ENCODE data around the gene NEDD8. TPM values are rescaled to one million over a fixed set of nuclear protein-coding genes. Genes with fewer than 3 reads are reported as not detected.
"Not testable (repeated sequence)": the region's sequence is repeated elsewhere in the genome, so short reads cannot be mapped to it uniquely, and the experiment has no call there.

NEDD8 gene
- total RNA-seq, 2 experiments from 2014 or later = 190 to 197 TPM

DNA sequence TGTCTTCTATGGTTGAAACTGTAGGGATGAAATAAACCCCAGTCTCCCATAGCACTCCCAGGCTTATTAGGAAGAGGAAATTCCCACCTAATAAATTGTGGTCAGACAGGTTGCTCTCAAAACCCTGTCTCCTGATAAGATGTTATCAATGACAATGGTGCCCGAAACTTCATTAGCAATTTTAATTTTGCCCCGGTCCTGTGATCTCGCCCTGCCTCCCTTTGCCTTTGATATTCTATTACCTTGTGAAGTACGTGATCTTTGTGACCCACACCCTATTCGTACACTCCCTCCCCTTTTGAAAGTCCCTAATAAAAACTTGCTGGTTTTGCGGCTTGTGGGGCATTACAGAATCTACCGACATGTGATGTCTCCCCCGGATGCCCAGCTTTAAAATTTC, 29.6 kb downstream of the NEDD8 start:
- not testable (repeated sequence) for H3K4me3 Mint-ChIP-seq, H3K27me3 Mint-ChIP-seq, DNase-seq, H3K27ac Mint-ChIP-seq
- ChIA-PET POLR2A (interaction anchor here (1.4 to 2.8 kb wide), 3 partner anchors 11 to 41 kb away, joined by 3 to 9 read pairs (median 7); partner anchors contain the start of genes CHMP4A, IRF9 and TINF2), CTCF (interaction anchor here (0.8 kb wide), 1 partner anchor 11 kb away, joined by 4 read pairs; the partner anchor contains the start of gene CHMP4A)
- H3K4me1 Mint-ChIP-seq = peaks cover 22% of the 10 kb centered on the region
- peaks cover 87% of the 10 kb centered on the region for H3K36me3 Mint-ChIP-seq (ENCODE audit: low read depth)
- peaks cover 20% of the 10 kb centered on the region for H3K9me3 Mint-ChIP-seq

DNA sequence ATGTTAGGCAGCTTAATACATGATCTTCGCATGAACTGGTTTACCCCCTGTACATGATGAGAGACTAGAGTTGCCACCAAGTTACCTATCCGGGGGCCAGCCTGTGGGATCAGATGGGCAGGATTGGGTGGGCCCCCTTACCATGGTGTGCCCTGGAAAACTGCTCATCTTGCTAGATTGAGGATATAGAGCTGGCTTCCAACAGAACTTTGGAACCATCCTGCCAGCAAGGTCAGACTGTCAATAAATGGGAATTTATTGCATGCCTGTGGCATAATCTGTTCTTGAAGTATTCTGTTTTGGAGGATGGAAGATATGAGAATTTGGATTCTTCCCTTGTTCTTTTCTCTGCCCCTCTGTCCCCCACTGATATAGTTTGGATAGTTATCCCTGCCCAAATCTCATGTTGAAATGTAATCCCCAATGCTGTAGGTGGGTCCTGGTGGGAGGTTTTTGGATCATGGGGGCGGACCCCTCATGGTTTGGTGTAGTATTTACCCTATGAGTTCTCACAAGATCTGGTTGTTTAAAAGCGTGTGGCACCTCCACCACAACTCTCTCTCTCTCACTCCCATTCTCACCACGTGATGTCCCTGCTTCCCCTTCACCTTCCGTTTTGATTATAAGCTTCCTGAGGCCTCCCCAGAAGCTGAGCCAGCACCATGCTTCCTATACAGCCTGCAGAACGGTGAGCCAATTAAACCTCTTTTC, 33.2 kb downstream of the NEDD8 start:
- Mint-ChIP-seq H3K4me3 (no peak overlapping the region), H3K36me3 (ENCODE audit: low read depth) (peaks cover 70% of the 10 kb centered on the region), H3K27ac (peak overlapping the region; percentile 32), H3K9me3 (peaks cover 20% of the 10 kb centered on the region), H3K4me1 (peaks cover 41% of the 10 kb centered on the region), H3K27me3 (no peaks in the 10 kb centered on the region)
- ChIA-PET CTCF (interaction anchor here (0.6 to 1.0 kb wide), 2 partner anchors 14 to 32 kb away, joined by 3 to 6 read pairs; partner anchors contain the start of gene CHMP4A), POLR2A (interaction anchor here (0.6 to 2.2 kb wide), 5 partner anchors 10 to 428 kb away, joined by 3 to 7 read pairs (median 5); partner anchors contain the start of genes CHMP4A and MDP1)
- DNase-seq = no peak

DNA sequence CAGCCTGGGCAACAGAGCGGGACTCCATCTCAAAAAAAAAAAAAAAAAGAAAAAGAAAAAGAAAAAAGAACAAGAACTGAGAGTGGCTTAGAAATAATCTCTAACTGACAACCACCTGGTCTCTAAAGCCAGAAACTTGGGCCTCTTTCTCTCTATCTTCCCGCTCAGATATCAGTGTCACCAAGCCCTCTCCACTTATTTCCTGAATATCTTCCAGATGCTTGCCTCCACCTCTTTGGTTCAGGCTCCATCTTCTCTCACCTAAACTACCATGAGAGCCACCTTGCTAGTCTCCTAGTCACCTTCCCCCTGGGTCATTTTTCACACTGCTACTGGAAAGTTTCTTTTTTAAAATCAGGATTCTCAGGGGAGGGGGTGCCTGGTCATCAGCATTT, 35.1 kb downstream of the NEDD8 start:
- H3K36me3 Mint-ChIP-seq (ENCODE audit: low read depth) = peaks cover 64% of the 10 kb centered on the region
- peaks cover 12% of the 10 kb centered on the region for H3K9me3 Mint-ChIP-seq
- no peaks in the 10 kb centered on the region for H3K27me3 Mint-ChIP-seq
- ChIA-PET CTCF (interaction anchor here (1.3 to 2.5 kb wide), 3 partner anchors 10 to 36 kb away, joined by 5 to 14 read pairs (median 11); partner anchors contain the start of genes CHMP4A and IRF9), POLR2A (interaction anchor here (2.2 to 4.4 kb wide), 8 partner anchors 13 to 233 kb away, joined by 21 to 186 read pairs (median 28); partner anchors contain the start of genes CBLN3, CHMP4A, DCAF11 and IRF9)
- peak overlapping the region; percentile 96 for H3K4me3 Mint-ChIP-seq
- peak overlapping the region; percentile 66 for H3K27ac Mint-ChIP-seq
- no peak for DNase-seq
- peaks cover 54% of the 10 kb centered on the region for H3K4me1 Mint-ChIP-seq

DNA sequence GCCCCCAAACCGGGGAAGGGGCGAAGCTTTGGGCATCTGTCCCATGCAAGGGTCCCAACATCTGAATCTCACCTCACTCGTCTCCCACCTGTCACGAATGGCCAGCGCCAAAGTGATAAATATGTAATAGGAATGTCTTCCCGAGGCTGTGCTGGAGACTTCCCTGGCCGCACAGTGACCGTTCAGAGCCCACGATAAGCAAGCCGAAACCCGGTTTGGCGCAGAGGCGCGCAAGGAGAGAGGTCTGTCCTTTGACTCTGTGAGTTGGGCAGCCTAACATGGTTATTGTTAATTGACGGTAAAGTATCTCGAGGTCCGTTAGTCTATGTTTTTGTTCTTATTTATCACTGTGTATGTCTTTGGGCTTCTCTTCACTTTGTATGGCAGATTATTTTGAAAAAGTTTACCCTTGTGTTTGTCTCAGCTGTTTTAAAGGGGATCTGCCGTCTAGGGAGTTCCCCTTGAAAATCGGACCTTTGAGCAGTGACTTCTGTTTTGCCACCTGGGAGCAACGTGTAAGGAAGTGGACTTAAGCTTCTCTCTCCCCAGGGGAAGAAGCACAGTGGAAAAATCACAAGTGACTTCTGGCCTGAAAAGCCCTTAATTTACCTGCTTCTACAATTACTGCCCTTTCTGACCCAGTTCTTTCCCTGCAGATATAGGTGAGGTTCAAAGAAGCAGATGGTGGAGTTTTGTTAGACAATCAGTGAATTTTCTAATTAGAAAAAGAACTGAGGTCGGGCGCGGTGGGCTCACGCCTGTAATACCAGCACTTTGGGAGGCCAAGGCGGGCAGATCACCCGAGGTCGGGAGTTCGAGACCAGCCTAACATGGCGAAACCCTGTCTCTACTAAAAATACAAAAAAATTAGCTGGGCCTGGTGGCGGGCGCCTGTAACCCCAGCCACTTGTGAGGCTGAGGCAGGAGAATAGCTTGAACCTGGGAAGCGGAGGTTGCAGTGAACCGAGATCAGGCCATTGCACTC, 35.8 kb downstream of the NEDD8 start:
- CTCF ChIA-PET = interaction anchor here (0.8 to 3.2 kb wide), 12 partner anchors 11 to 240 kb away, joined by 3 to 14 read pairs (median 5); partner anchors contain the start of genes CHMP4A, IRF9, MDP1 and PSME2
- POLR2A ChIA-PET = interaction anchor here (0.5 to 4.4 kb wide), 34 partner anchors 10 to 234 kb away, joined by 3 to 186 read pairs (median 8); partner anchors contain the start of genes CBLN3, CHMP4A, DCAF11 and EMC9
- Mint-ChIP-seq H3K36me3 (ENCODE audit: low read depth) (peaks cover 64% of the 10 kb centered on the region), H3K9me3 (peaks cover 8% of the 10 kb centered on the region), H3K27ac (peak overlapping the region; percentile 95), H3K4me1 (peaks cover 61% of the 10 kb centered on the region), H3K4me3 (peak overlapping the region; percentile 96), H3K27me3 (no peaks in the 10 kb centered on the region)
- no peak for DNase-seq

DNA sequence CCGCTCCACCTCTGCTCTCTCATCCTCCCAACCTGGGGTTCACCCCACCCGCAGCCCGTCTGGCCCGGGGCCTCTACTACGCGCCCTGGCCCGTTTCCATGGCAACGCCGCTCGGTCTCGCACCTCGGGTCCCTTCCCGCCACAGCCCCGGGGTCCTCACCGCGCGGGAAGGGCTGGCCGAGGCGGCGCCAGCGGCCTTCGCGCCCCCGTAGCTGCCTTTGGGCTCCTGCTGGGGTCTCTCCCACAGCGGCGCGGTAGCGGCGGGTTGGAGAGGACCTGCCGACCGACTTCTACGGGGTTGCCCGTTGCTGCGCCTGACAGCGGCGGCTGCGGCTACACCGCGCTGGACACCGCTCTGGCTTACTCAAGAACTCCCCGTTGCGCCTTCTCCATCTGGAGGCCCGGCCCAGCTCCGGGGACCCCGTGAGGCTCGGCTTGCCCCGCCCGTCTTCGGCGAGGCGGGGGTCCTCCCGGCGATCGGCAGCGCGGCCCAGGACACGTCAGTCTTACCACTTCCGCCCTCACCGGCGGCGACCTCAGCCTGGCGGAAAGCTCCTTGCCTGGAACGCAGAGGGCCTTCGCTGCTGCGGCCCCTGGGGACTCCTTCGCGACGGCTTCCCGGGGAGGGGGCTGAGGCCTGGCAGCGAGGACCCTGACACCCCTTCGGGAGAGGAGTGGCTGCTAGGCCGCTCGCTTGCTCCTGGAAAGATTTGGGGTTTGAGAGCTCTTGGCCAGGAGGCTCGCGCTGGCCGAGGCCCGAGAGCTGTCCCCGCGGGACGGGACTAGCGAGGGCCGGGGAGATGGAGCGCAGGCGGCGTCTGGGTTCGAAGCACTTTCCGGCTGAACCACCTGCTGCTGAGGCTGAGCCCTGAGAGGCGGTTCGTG, 36.7 kb downstream of the NEDD8 start, which contains the start of gene TM9SF1:
TSS of gene TM9SF1 (minus strand) at position 256 of the 885 bp plus-strand sequence. CDS start 422 bp downstream, outside the sequence.
- ChIA-PET CTCF (interaction anchor here (0.8 to 3.2 kb wide), 15 partner anchors 12 to 241 kb away, joined by 3 to 14 read pairs (median 5); partner anchors contain the start of genes CHMP4A, IRF9, MDP1 and PSME2), POLR2A (interaction anchor here (0.5 to 4.4 kb wide), 40 partner anchors 9 to 247 kb away, joined by 3 to 186 read pairs (median 6); partner anchors contain the start of genes CBLN3, CHMP4A, DCAF11 and EMC9)
- Mint-ChIP-seq H3K4me3 (peak within 1 kb of the TSS; percentile 96), H3K27me3 (no peaks in the 10 kb centered on the region), H3K4me1 (peaks cover 64% of the 10 kb centered on the region), H3K9me3 (peaks cover 7% of the 10 kb centered on the region), H3K36me3 (ENCODE audit: low read depth) (peaks cover 60% of the 10 kb centered on the region), H3K27ac (peak within 1 kb of the TSS; percentile 95)
- DNase-seq = peak; percentile 90

DNA sequence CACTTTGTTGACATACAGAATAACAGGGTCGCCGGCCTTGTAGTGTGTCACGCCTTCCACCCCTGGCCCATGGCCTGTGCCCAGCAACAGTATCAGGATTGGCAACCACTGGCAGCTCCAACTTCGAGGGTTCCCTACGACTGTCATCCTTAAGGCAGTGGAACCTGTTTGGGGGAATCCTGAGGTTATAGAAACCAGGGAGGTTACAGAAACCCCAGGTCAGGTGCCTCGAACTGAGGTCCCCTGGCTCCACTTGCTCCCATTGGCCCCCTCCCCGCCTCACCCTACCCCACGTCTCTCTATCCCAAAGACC, 37.3 kb downstream of the NEDD8 start:
- Mint-ChIP-seq H3K36me3 (ENCODE audit: low read depth) (peaks cover 61% of the 10 kb centered on the region), H3K27ac (peak overlapping the region; percentile 95), H3K4me1 (peaks cover 69% of the 10 kb centered on the region), H3K27me3 (no peaks in the 10 kb centered on the region), H3K9me3 (peaks cover 7% of the 10 kb centered on the region), H3K4me3 (peak overlapping the region; percentile 96)
- ChIA-PET CTCF (interaction anchor here (0.9 to 3.2 kb wide), 11 partner anchors 14 to 242 kb away, joined by 3 to 14 read pairs (median 5); partner anchors contain the start of genes CHMP4A, IRF9, LTB4R2 and MDP1), POLR2A (interaction anchor here (0.7 to 4.4 kb wide), 25 partner anchors 8 to 247 kb away, joined by 3 to 186 read pairs (median 9); partner anchors contain the start of genes CBLN3, CHMP4A, DCAF11 and EMC9)
- DNase-seq = no peak

DNA sequence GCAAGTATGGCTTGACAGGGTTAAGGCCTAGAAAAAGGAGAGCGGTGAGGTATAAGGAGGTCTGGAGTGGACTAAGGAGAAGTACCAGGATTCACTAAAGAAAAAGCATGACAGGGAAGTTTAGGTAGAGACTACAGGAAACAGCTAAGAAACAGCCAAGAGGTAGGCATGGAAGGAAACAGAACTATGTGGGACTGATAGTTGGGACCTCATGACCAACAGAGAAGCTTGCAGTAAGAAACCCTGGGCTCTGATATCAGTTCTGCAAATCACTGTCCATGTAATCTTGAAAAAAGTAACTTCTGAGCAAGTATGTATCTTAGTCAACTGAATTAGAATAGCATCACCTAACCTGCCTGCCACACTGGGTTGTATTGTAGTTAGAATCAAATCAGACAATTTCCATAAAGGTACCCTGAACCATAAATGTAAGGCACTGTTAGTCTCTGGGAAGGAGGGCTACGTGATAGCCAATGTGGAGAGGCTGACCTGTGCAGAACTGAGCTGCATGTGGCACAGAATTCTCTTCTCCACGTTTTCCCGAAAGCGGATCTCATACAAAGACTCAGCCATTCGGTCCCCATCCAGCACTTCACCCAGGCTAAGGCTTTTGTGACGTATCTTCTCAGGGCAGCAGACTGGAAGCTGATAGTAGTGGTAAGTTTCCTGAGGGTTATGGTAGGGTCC, 37.8 kb downstream of the NEDD8 start:
- Mint-ChIP-seq H3K9me3 (peaks cover 7% of the 10 kb centered on the region), H3K4me3 (peak overlapping the region; percentile 96), H3K27me3 (no peaks in the 10 kb centered on the region), H3K36me3 (ENCODE audit: low read depth) (peaks cover 59% of the 10 kb centered on the region), H3K27ac (peak overlapping the region; percentile 95), H3K4me1 (peaks cover 68% of the 10 kb centered on the region)
- ChIA-PET CTCF (interaction anchor here (1.1 to 3.2 kb wide), 8 partner anchors 14 to 139 kb away, joined by 3 to 12 read pairs (median 8); partner anchors contain the start of genes CHMP4A, LTB4R2, MDP1 and TINF2), POLR2A (interaction anchor here (0.9 to 4.4 kb wide), 17 partner anchors 8 to 248 kb away, joined by 3 to 186 read pairs (median 11); partner anchors contain the start of genes CBLN3, CHMP4A, DCAF11 and EMC9)
- no peak for DNase-seq

DNA sequence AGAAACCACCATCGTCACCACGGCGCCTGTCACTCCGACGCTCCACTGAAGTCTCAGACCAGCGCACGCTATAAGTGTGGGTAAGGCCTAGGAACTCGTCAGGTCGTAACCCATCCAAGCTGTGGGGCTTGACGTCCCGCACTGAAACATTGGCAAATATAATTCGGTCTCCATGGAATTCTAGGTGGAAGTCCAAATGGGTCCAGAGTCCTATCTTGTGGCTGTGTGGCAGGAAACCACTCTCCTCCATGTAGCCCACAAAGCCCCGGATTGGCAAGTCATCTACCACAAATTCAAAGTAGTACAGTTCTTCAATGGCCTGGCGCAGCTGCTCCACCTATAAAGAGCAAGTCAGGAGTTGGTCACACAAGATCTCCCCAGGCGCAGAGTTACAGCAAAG, 39.2 kb downstream of the NEDD8 start:
- DNase-seq = no peak
- peaks cover 71% of the 10 kb centered on the region for H3K4me1 Mint-ChIP-seq
- ChIA-PET POLR2A (interaction anchor here (1.3 to 4.4 kb wide), 4 partner anchors 17 to 79 kb away, joined by 3 to 186 read pairs (median 14); partner anchors contain the start of genes CHMP4A, DCAF11, MDP1 and NRL), CTCF (no interaction called here)
- H3K9me3 Mint-ChIP-seq = no peaks in the 10 kb centered on the region
- H3K36me3 Mint-ChIP-seq (ENCODE audit: low read depth) = peaks cover 55% of the 10 kb centered on the region
- no peaks in the 10 kb centered on the region for H3K27me3 Mint-ChIP-seq
- no peak overlapping the region for H3K4me3 Mint-ChIP-seq
- H3K27ac Mint-ChIP-seq = peak overlapping the region; percentile 18

DNA sequence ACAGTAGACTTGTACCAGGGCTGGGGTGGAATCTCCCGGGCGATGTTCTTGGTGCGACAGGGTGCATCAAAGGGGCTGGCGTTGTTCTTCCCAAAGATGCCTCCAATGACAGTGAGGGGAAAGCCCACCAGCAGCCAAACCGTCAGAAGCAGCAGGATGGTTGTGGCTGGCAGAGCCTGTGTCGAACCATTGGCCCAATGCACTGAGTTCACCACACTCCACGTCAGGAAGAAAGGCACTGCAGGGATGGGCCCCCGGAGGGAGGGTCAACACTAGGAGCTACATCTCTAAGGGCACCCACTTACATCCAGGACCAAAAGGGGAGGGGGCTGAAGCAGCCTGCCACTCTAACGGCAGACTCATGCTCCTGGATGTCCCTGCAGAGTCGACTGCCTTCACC, 41.8 kb downstream of the NEDD8 start:
- DNase-seq = no peak
- ChIA-PET POLR2A (interaction anchor here (0.6 to 21.9 kb wide), 2 partner anchors 24 to 77 kb away, joined by 3 to 456 read pairs; partner anchors contain the start of genes IRF9 and REC8), CTCF (no interaction called here)
- H3K4me1 Mint-ChIP-seq = peaks cover 73% of the 10 kb centered on the region
- no peak overlapping the region for H3K4me3 Mint-ChIP-seq
- no peaks in the 10 kb centered on the region for H3K27me3 Mint-ChIP-seq
- peak overlapping the region; percentile 34 for H3K27ac Mint-ChIP-seq
- peaks cover 51% of the 10 kb centered on the region for H3K36me3 Mint-ChIP-seq (ENCODE audit: low read depth)
- H3K9me3 Mint-ChIP-seq = no peaks in the 10 kb centered on the region

DNA sequence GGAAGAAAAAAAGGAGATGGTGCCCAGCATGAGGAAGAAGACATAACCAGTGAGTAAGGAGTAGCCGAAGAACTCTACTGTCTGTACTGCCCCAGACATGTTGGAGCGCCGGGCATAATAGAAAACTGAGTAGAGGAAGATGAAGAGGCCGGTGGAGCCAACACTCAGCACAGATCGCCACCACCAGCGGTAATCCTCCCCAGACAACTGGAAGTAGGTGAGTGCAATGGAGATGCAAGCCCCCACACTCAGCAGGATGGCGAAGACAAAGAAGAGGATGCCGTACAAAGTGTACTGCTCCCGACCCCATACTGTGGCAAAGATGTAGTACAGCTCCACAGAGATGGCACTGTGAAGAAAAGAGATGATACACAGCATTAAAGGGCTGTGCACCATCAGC, 42.7 kb downstream of the NEDD8 start:
- Mint-ChIP-seq H3K36me3 (ENCODE audit: low read depth) (peaks cover 56% of the 10 kb centered on the region), H3K9me3 (no peaks in the 10 kb centered on the region), H3K4me1 (peaks cover 66% of the 10 kb centered on the region), H3K27me3 (no peaks in the 10 kb centered on the region), H3K4me3 (no peak overlapping the region), H3K27ac (no peak overlapping the region)
- DNase-seq = no peak
- ChIA-PET CTCF (interaction anchor here (0.7 to 2.2 kb wide), 5 partner anchors 25 to 118 kb away, joined by 3 to 11 read pairs (median 7); partner anchors contain the start of genes CHMP4A, CIDEB, IRF9 and MDP1), POLR2A (interaction anchor here (1.0 to 21.9 kb wide), 23 partner anchors 9 to 131 kb away, joined by 3 to 456 read pairs (median 6); partner anchors contain the start of genes CHMP4A, CIDEB, DCAF11 and DHRS1)

Measured in activated CD4-positive, alpha-beta memory T cell treated with anti-CD3 and anti-CD28 coated beads, Interleukin-2, amount 10 ng/mL, durations not matched to agents 7 days and 5 days (primary cell).